GM12872 (cell line): ENCODE results near the gene SYNCRIP.

Experiments
- TF ChIP-seq, protein P1 (sequence below): IDR thresholded peaks from 3 replicates; pipeline ENCODE4 v1.5.1; 2011; ENCODE audit warnings: low read depth, mild to moderate bottlenecking, low read length, moderate library complexity; ENCODE audit not compliant: insufficient read depth

Gene SYNCRIP

DNA sequence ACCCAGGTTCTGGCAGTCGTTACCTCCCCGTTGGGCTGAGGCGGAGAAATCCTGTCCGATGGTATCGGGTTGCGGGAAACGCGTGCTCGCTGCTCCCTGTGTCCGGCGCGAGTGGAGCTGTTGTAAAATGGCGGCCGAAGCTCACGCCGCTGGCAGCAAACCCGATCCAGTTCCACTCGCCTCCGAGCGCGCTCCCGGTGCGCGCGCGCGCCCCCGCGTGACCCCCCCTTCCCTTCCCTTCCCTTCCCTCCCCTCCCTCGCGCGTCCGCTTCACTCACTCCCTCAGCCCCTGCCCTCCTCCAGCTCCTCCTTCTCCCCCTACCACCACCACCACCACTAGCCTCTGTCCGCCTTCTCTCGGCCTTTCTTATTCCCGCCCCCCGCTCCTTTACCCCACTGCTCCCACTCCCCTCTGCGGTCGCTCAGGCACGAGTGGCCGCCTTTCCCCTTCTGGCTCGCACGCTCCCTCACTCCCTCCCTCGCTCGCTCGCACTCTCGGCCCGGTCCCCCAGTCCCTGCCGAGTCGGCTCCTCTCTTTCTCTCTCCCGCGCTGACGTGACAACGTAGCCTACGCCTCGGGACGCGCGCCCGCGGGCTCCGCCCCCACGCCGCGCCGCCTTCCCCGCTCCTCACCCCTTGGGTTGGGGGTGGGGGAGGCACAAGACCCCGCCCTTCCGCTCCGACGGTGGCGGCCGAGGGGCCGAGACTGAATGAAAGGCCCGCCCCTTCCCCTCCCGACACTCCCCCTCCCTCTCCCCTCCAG lies at the start of gene SYNCRIP:
Gene SYNCRIP (minus strand): TSS at position 113 of the 763 bp plus-strand sequence. CDS start 1,447 bp downstream, outside the sequence.
- TF ChIP-seq, protein P1, sequence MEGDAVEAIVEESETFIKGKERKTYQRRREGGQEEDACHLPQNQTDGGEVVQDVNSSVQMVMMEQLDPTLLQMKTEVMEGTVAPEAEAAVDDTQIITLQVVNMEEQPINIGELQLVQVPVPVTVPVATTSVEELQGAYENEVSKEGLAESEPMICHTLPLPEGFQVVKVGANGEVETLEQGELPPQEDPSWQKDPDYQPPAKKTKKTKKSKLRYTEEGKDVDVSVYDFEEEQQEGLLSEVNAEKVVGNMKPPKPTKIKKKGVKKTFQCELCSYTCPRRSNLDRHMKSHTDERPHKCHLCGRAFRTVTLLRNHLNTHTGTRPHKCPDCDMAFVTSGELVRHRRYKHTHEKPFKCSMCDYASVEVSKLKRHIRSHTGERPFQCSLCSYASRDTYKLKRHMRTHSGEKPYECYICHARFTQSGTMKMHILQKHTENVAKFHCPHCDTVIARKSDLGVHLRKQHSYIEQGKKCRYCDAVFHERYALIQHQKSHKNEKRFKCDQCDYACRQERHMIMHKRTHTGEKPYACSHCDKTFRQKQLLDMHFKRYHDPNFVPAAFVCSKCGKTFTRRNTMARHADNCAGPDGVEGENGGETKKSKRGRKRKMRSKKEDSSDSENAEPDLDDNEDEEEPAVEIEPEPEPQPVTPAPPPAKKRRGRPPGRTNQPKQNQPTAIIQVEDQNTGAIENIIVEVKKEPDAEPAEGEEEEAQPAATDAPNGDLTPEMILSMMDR = no peak

DNA sequence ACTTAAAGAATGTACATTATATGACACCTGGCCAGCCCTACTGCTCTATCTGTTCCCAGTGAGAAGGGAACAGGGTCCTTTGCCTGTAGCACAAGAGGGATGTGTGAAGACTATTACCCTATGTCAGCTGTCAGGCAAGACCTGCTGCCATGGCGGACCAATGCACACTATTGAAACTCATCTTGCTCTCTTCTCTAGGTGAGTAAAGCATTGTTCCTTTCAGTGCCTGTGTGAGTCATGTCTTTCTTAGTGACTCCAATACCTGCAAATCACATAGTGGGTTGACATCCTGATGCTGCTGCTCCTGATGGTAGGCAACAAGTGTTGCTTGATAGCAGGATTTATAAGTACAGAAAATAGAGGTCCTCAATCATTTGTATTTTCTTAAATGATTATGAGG lies 48.8 kb upstream of the SYNCRIP start:
- TF ChIP-seq, protein P1 = no peak

DNA sequence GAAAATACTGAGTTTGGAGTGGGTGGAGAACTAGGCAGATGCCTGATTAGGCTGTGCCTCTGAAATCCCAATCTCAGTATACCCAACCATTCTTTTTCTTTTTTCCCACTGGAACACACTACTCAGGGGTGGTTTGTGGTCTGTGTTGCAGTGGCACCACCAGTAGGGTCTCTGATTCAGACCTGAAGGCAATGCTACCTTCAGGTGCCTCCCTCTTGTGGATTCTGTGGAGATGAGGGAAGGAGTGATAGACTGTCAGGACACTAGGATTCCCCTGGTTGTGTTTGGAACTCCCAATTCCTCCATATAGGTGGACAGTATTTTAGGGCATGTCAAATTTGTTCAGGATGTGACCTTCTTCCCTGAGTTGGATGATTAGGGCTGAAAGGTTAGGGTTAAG lies 47.4 kb upstream of the SYNCRIP start:
- TF ChIP-seq, protein P1 = no peak

DNA sequence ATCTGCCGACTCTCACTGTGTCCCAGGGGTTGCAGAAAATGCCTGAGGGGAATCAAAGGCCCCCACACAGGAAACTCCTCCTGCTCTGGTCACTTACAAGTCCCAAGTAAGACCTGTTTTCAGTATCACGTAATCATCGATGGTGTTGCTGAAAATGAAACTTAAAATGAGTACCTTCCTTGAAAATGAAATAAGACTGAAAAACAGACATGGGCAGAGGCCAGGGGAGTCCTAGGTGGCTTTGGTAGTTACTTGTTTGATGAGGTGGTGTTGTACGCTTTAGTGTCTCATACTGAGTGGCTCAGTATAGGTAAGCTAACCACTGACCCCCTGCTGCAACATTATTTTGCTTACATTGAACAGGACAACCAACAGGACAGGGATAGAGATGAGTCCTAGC lies 43.0 kb upstream of the SYNCRIP start:
- TF ChIP-seq, protein P1 = no peak

DNA sequence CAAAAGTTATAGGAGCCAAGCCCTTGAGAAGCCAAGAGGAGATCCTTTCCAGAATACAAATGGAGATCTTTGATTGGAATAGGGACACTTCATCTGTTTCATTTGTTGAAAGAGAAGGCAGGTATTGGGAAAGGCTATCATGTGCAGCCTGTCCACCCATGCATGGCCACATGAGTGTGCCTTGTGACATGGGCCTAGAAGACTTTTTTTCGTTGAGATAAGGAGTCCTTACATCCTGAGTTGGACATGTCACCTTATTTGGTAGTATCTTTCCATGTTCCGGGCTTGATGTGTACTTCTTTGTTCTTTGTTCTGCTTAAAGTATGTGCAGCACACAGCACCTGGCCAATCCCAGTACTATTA lies 42.1 kb upstream of the SYNCRIP start:
- TF ChIP-seq, protein P1 = no peak

DNA sequence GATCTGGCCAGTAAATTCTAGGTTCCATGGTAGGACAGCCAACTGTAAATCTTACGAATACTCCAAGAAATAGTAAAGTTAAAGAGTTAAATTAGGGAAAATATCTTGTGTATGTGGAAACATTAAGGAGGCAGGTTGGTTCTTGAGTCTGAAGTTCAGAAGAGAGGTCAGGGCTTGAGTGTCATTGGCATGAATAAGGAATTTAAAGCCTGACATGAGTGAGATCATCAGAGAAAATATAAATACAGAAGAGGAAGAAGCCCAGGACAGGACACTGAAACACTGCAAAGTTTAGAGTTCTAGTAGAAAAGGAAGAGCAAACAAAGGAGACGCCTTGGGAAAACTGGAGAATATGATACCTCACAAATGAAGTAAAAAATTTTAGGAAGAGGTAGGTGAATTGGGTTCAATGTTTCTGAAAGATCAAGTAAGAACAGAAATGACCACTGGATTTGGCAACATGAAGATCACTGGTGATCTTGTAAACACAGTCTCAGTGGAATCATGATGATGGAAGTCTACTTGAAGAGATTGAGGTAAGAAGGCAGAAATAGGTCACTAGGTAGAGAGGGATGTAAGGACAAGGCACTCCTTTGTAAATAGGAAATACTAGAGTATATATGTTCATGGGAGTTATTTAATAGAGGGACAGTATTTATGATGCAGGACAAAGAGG lies 41.6 kb upstream of the SYNCRIP start:
- TF ChIP-seq, protein P1 = no peak

DNA sequence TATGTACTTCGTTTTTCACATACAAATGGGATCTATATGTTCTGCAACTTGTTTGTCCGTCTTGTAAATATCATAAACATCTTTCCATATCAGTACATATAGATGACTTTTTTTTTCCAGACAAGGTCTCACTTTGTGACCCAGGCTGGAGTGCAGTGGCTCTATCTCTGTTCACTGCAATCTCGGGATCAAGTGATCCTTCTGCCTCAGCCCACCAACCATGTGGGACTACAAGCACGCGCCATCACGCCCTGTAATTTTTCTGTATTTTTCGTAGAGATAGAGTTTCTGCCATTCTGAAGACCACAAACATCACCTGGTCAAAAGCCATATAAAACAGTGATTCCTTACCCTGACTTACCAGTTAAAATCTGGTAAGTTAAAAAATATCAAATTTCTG lies 37.7 kb upstream of the SYNCRIP start:
- TF ChIP-seq, protein P1 = no peak
